HCT116 (cell line): ENCODE results near the gene CDX1.

ENCODE experiments used
- POLR2AphosphoS5 ChIP-seq: IDR thresholded peaks from 2 replicates; pipeline ENCODE4 v1.6.1; 2011; ENCODE audit warnings: mild to moderate bottlenecking, low read depth, low read length, moderate library complexity
- TF ChIP-seq, protein P1 (sequence below), 3 experiments: fragments of 200-600 bp in 1 of 3; sonication (generic) in 1 of 3; IDR thresholded peaks in 2 of 3; conservative IDR thresholded peaks in 1 of 3; 2 replicates each; pipeline ENCODE4 v1.5.1; 2012 to 2017; ENCODE audit warnings: low read depth in 2 of 3, low read length in 2 of 3, antibody characterized with exemption in 1 of 3, borderline replicate concordance in 1 of 3, control low read depth in 1 of 3, mild to moderate bottlenecking in 1 of 3, mixed read lengths in 1 of 3, mixed run types in 1 of 3, moderate library complexity in 1 of 3; ENCODE audit not compliant: insufficient read depth in 1 of 3

DNA sequence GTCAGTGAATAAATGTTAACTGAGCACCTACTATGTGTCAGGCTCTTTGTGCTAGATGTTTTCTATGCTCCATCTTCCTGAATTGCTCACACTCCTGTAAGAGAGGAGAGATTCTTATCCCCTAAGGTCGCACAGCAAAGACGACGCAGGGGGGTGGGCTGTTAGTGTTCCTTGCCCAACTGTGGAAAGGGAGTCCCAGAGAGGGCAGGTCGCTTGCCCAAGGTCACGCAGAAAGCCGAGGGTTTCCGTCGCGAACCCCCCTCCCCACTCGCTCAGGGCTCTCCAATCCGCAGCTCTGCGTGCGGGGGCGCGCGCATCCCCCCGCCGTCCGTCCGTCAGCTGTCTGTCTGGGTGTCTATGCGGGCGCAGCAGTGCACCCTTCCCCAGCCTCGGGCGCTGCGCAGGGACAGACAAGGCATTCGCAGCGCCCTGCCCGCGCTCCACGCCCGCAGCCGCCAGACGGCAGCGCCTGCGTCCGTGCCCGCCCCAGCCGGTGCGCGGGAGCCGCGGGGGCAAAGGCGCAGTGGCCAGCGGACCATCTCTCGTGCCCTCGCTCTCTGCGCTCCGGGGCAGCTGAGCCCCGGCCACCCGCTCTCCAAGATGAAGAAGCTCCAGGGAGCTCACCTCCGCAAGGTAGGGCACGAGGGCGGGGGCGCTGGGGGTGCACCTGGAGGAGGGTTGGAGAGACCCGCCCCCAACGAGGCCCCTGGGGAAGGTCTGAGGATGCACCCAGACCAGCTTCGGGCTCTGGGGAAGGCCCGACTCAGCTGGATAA, 23.3 kb downstream of the CDX1 start, which contains the start of gene SLC6A7:
- TF ChIP-seq, protein P1, sequence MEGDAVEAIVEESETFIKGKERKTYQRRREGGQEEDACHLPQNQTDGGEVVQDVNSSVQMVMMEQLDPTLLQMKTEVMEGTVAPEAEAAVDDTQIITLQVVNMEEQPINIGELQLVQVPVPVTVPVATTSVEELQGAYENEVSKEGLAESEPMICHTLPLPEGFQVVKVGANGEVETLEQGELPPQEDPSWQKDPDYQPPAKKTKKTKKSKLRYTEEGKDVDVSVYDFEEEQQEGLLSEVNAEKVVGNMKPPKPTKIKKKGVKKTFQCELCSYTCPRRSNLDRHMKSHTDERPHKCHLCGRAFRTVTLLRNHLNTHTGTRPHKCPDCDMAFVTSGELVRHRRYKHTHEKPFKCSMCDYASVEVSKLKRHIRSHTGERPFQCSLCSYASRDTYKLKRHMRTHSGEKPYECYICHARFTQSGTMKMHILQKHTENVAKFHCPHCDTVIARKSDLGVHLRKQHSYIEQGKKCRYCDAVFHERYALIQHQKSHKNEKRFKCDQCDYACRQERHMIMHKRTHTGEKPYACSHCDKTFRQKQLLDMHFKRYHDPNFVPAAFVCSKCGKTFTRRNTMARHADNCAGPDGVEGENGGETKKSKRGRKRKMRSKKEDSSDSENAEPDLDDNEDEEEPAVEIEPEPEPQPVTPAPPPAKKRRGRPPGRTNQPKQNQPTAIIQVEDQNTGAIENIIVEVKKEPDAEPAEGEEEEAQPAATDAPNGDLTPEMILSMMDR (IDR thresholded peaks at IDR 0.05 in 2 of 3, conservative IDR thresholded peaks at IDR 0.05 in 1 of 3; ENCODE audit: borderline replicate concordance in 1 of 3, insufficient read depth in 1 of 3, low read depth in 2 of 3, low read length in 2 of 3) = no peak
- no peak for TF ChIP-seq POLR2AphosphoS5
